Endothelial cell of umbilical vein (primary cell): ENCODE data around the gene RAD23B. TPM values are rescaled to one million over a fixed set of nuclear protein-coding genes. Genes with fewer than 3 reads are reported as not detected.

Experiments used
- BruUV-seq: library from RNA; stranded (reverse); fragments of 400-500 nt; replicated peaks from 2 replicates; lab custom pipeline; 2021; lab: Mats Ljungman, UMichigan
- CTCF ChIA-PET: fragments of 300-600, 350-600 bp; sonication (Branson Sonifier 250); formaldehyde crosslinking; loops from one replicate; lab custom pipeline; 2021; ENCODE audit warnings: antibody characterized with exemption, inconsistent platforms; lab: Charles Lee
- POLR2A ChIA-PET: fragments of 300-600, 350-600 bp; sonication (Branson Sonifier 250); formaldehyde crosslinking; loops from one replicate; lab custom pipeline; 2021; ENCODE audit warnings: antibody characterized with exemption, inconsistent platforms; lab: Charles Lee
- DNase-seq: peaks from one replicate; pipeline ENCODE4 v3.0.0-alpha.2; 2011; ENCODE audit warnings: low read depth, low spot score
- FAIRE-seq: peaks from 2 replicates; lab custom pipeline; 2011; peaks lifted over from hg19 to GRCh38; lab: Jason Lieb, UNC
- H2AFZ ChIP-seq: 2 replicates; pipeline ENCODE4 v1.6.0; 2012; ENCODE audit warnings: low read depth, low read length, control low read depth, inconsistent platforms
- H3K27ac ChIP-seq: 2 replicates; pipeline ENCODE4 v1.5.1; 2011; ENCODE audit warnings: low read depth, mild to moderate bottlenecking, control low read depth, low read length, moderate library complexity; ENCODE audit not compliant: insufficient read depth
- H3K27me3 ChIP-seq, 2 experiments: 2 replicates each; pipeline versions ENCODE4 v1.6.0 to v1.6.1; 2011; ENCODE audit warnings: low read length in 2 of 2, mixed read lengths in 1 of 2; ENCODE audit not compliant: control insufficient read depth in 2 of 2, insufficient read depth in 2 of 2
- H3K36me3 ChIP-seq, 2 experiments: 2 replicates in 1 of 2; 3 replicates in 1 of 2; pipeline ENCODE4 v1.5.1; 2011; ENCODE audit warnings: low read length in 2 of 2, mild to moderate bottlenecking in 1 of 2, moderate library complexity in 1 of 2; ENCODE audit not compliant: control insufficient read depth in 2 of 2, insufficient read depth in 2 of 2; ENCODE audit errors: extremely low read depth in 1 of 2
- H3K4me1 ChIP-seq: 3 replicates; pipeline ENCODE4 v1.5.1; 2011; ENCODE audit warnings: mild to moderate bottlenecking, low read length; ENCODE audit not compliant: control insufficient read depth, insufficient read depth; ENCODE audit errors: extremely low read depth
- H3K4me2 ChIP-seq: 2 replicates; pipeline ENCODE4 v1.6.1; 2011; ENCODE audit warnings: low read length, control low read depth, mixed read lengths; ENCODE audit not compliant: insufficient read depth
- H3K4me3 ChIP-seq, 3 experiments: fragments of 200-600 bp in 1 of 3; sonication (generic), shearing (Covaris generic) in 1 of 3; replicated peaks in 1 of 3; 2 replicates each; pipeline ENCODE4 v1.5.1; 2011 to 2016; ENCODE audit warnings: control low read depth in 3 of 3, low read length in 3 of 3, mild to moderate bottlenecking in 2 of 3, inconsistent platforms in 1 of 3, low read depth in 1 of 3, moderate library complexity in 1 of 3; ENCODE audit not compliant: insufficient read depth in 1 of 3
- H3K79me2 ChIP-seq: 2 replicates; pipeline ENCODE4 v1.6.0; 2012; ENCODE audit warnings: low read length, inconsistent platforms; ENCODE audit not compliant: control insufficient read depth, insufficient read depth
- H3K9ac ChIP-seq: replicated peaks from 2 replicates; pipeline ENCODE3; 2011; ENCODE audit warnings: low read length, control low read depth; ENCODE audit not compliant: insufficient read depth; ENCODE audit errors: extremely low read depth
- H3K9me1 ChIP-seq: replicated peaks from 3 replicates; pipeline ENCODE4 v1.6.0; 2011; ENCODE audit warnings: mild to moderate bottlenecking, low read length; ENCODE audit not compliant: control insufficient read depth, insufficient read depth; ENCODE audit errors: extremely low read depth
- H3K9me3 ChIP-seq: replicated peaks from 2 replicates; pipeline ENCODE4 v1.5.1; 2012; ENCODE audit warnings: low read length, inconsistent platforms; ENCODE audit not compliant: control insufficient read depth, insufficient read depth
- H4K20me1 ChIP-seq: replicated peaks from 2 replicates; pipeline ENCODE3; 2011; ENCODE audit warnings: mild to moderate bottlenecking, low read length; ENCODE audit not compliant: control insufficient read depth, insufficient read depth; ENCODE audit errors: extremely low read depth
- CTCF ChIP-seq, 2 donors: IDR thresholded peaks; 1 replicate in 1 of 2; 2 replicates in 1 of 2; pipeline ENCODE4 v1.5.1; 2011; ENCODE audit warnings: low read length in 2 of 2, mild to moderate bottlenecking in 2 of 2, moderate library complexity in 2 of 2, control low read depth in 1 of 2, inconsistent platforms in 1 of 2, low read depth in 1 of 2; ENCODE audit not compliant: insufficient read depth in 1 of 2; ENCODE audit errors: extremely low read depth in 1 of 2
- EZH2 ChIP-seq: IDR thresholded peaks from 2 replicates; pipeline ENCODE4 v1.6.1; 2012; ENCODE audit warnings: borderline replicate concordance, low read depth, mild to moderate bottlenecking, moderate library complexity, low read length, inconsistent platforms; ENCODE audit not compliant: severe bottlenecking
- FOS ChIP-seq: IDR thresholded peaks from 2 replicates; pipeline ENCODE4 v1.6.1; 2011; ENCODE audit warnings: mild to moderate bottlenecking, low read length, moderate library complexity, borderline replicate concordance; ENCODE audit not compliant: insufficient read depth
- GATA2 ChIP-seq: IDR thresholded peaks from 2 replicates; pipeline ENCODE4 v1.7.0; 2011; ENCODE audit warnings: low read depth, mild to moderate bottlenecking, moderate library complexity, mixed read lengths, low read length; ENCODE audit not compliant: insufficient read length, insufficient read depth
- JUN ChIP-seq: IDR thresholded peaks from 2 replicates; pipeline ENCODE4 v1.6.1; 2011; ENCODE audit warnings: borderline replicate concordance, low read depth; ENCODE audit not compliant: insufficient read length, insufficient read depth
- MAX ChIP-seq: IDR thresholded peaks from 2 replicates; pipeline ENCODE4 v1.6.1; 2011; ENCODE audit not compliant: insufficient read depth, insufficient read length
- MYC ChIP-seq: IDR thresholded peaks from one replicate; pipeline ENCODE4 v1.6.1; 2011; ENCODE audit warnings: mild to moderate bottlenecking, low read depth, low read length
- POLR2A ChIP-seq: IDR thresholded peaks from 2 replicates; pipeline ENCODE4 v1.6.1; 2012; ENCODE audit warnings: low read depth, mild to moderate bottlenecking, control low read depth, low read length
- POLR2AphosphoS5 ChIP-seq: IDR thresholded peaks from 2 replicates; pipeline ENCODE4 v1.6.1; 2012; ENCODE audit warnings: low read depth, mild to moderate bottlenecking, control low read depth, low read length, moderate library complexity; ENCODE audit not compliant: insufficient read depth
- dilution Hi-C: fragments of 300-500 bp; cut with MboI; formaldehyde crosslinking; loops from one replicate; pipeline ENCODE4 v1.15.0; 2019; ENCODE audit warnings: low sequenced_read_pairs; ENCODE audit not compliant: extremely low pct_ligation_motif_present
- intact Hi-C: fragments of 100-400 bp; cut with micrococcal nuclease; formaldehyde crosslinking; loops from one replicate; pipeline ENCODE4 v1.10.0; 2022
- polyA plus RNA-seq, 4 experiments: library from polyadenylated mRNA; depleted of rRNA in 3 of 4; stranded (reverse) in 3 of 4; unstranded in 1 of 4; fragments of >200 nt; gene quantifications; 2 replicates each; pipeline versions ENCODE4 v1.2.1 to v1.2.3, GENCODE V29; 2011 to 2012; ENCODE audit warnings: missing spikeins in 1 of 4
- total RNA-seq: library from RNA; stranded (reverse); gene quantifications from 2 replicates; pipeline ENCODE4 v1.2.3, GENCODE V29; 2021

RAD23B gene
- total and polyA plus RNA-seq, 2 donors (not counting 3 experiments of a cell fraction or from before 2014, with no cell fraction given): 63.8 to 100 TPM

GRCh38 chr9:107360098-107360497, 77.0 kb downstream of the RAD23B start:
- ChIA-PET CTCF (interaction anchor here (1.4 to 1.6 kb wide), 2 partner anchors 11 to 20 kb away, joined by 3 to 4 read pairs; no protein-coding TSS in a partner anchor), POLR2A (no interaction called here)
- FAIRE-seq: no peak
- intact Hi-C loops: no loop called here
- dilution Hi-C loops: no loop called here
- no peak for DNase-seq
- Histone ChIP-seq H3K4me3 (no peak overlapping the region), H3K79me2 (no peaks in the 10 kb centered on the region), H2AFZ (no peak overlapping the region), H3K9me3 (no peaks in the 10 kb centered on the region), H3K27ac (no peak overlapping the region), H3K9me1 (peaks cover 3% of the 10 kb centered on the region), H3K27me3 (no peaks in the 10 kb centered on the region), H3K9ac (no peak overlapping the region), H3K4me2 (no peak overlapping the region), H3K4me1 (no peaks in the 10 kb centered on the region), H3K36me3 (no peaks in the 10 kb centered on the region), H4K20me1 (no peaks in the 10 kb centered on the region)
- no TSS peak for BruUV-seq
- no peak for TF ChIP-seq FOS
- no peak for TF ChIP-seq POLR2AphosphoS5
- TF ChIP-seq MYC: no peak
- TF ChIP-seq POLR2A: no peak
- no peak for TF ChIP-seq GATA2
- TF ChIP-seq MAX: no peak
- no peak for TF ChIP-seq CTCF (IDR thresholded peaks at IDR 0.05; ENCODE audit: extremely low read depth in 1 of 2, insufficient read depth in 1 of 2, low read depth in 1 of 2, low read length in 2 of 2)
- TF ChIP-seq EZH2: no peak
- TF ChIP-seq JUN: no peak
